GM04504 (cell line): ENCODE results near the gene ADCYAP1R1.

Experiments
- DNase-seq: peaks from one replicate; pipeline ENCODE4 v3.0.0-alpha.2; 2012; ENCODE audit warnings: low read depth

Gene ADCYAP1R1

DNA sequence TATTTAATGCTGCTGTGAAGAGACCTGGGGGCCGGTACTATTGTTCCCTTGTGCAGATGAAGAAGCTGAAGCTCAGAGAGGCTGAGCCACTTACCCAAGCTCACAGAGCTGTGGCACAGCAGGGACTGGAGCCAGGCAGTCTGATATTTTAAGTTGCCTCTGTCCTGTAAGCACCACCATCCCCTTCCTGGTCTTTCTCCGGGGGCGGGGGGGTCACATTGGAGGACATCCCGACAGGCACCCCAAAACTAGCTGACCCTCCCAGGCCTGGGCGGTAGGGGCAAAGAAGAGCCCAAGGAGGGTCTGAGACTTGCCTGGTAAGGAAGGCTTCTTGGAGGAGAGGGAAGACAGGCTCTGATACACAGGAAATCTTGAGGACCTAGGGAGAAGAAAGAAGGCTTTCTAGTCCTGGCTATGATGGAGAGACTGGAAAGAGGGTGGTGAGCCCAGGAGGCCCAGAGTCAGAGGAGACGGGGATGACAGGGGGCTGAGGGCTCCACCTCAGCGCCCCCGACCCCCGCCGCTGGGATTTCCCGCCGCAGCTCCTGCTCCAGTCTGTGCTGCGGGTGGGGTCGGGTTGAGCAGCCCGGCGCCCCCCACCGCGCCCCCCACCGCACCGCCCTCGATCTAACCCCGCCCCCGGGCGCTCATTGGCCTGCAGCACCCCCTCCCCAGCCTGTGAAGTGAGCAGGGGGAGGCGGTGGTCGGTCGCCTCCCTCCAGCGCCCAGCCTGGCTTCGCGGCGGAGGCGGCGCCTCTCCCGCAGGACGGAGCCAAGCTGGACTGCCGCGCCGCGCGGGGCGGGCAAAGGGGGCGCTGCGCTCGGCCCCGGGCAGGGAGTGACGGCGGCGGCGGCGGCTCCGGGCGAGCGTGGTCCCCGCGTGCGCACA lies at the start of gene ADCYAP1R1:
Gene ADCYAP1R1, plus strand, starts transcription at position 711 of the 889 bp plus-strand sequence. CDS start 10,957 bp downstream, outside the sequence.
- no peak for DNase-seq

DNA sequence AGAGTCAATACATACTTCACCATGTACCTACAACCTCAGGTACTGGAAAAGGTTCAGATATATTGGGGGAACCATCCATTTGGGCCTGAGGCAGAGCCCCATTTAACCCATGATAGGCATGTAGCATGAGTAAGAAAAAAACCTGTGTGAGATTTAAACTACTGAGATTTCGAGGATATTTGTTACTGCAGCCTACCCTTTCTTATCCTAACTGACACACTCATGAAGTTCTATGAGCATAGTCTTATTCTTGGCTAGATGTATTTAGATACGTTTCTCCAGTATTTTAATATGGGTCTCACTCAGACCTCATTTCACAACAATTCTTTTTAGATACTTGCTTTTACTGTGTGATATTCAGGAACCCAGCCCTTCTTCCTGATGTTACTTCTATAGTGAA lies 49.0 kb upstream of the ADCYAP1R1 start:
- no peak for DNase-seq

DNA sequence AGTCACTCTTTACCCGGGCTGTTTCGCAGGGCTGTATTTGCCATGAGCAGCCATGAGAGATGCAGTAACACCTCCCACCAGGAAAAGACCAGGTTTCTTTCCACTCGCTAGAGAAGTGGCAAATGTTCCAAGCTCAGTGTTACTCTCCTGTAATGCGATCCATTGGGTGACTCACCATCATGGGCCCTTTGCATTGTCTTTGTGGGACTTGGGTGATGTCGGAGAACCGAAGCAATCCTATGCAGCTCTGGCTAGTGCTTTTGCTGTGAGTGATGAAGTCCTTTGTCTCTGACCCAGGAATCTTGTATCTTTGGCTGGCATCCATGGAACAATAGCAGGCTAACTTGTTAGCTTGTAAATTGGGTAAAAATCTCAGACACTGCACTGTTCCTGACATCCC lies 48.4 kb upstream of the ADCYAP1R1 start:
- no peak for DNase-seq

DNA sequence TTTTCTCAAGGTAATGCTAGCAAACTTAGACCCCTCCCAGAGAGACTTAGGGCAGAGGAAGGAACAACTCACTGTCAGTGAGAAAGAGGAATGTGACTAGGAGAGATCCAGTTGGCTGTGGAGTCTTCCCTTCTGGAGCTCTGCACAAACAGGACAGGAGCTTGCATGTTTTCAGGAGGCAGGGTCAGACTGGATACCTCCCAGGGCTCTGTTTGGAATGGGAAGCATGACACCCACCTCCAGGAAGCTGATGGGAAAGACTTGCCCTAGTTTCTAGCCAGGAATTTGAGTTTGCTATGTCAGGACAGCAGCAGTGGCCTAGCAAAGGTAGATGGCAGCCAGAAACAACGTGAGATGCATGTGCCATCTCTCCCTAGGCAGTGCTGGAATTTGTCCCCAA lies 47.7 kb upstream of the ADCYAP1R1 start:
- no peak for DNase-seq

DNA sequence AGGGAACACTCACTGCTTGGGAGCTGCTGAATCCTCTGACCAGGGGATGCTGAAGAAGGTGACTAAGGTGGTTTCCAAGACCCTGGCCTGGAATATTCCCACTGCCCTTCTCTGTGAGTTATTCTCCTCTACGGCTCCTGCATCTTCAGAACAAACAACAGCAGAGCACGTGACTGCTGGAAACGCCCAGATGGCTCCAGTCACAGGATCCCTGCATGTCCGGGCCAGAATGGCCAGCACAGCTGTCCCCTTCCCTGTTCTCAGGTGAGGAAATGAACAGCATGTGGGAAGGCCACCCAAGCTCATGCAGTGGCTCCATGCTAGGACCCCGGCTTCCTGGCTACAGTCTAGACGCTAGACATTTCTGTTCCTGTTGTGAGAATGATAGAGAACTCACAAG lies 45.3 kb upstream of the ADCYAP1R1 start:
- no peak for DNase-seq

DNA sequence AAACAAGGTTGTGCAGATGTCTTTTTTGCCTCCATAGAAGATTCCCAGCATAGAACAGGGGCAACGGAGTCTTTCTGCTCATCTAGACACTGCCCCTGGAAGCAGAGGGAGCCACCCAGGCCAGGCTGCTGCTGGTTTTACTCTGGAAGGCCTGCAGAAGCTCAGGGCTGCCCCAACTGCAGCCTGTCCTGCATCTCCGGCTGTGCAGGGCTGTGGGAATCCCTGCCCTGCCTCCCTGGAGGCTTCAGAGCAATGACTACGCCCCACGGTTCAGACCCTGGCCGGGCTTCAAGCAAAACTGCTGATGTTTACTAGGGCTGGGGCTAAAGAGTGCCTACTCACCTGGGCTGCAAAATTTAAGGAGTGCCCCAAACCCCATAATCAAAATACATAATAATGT lies 44.5 kb upstream of the ADCYAP1R1 start:
- DNase-seq = no peak

DNA sequence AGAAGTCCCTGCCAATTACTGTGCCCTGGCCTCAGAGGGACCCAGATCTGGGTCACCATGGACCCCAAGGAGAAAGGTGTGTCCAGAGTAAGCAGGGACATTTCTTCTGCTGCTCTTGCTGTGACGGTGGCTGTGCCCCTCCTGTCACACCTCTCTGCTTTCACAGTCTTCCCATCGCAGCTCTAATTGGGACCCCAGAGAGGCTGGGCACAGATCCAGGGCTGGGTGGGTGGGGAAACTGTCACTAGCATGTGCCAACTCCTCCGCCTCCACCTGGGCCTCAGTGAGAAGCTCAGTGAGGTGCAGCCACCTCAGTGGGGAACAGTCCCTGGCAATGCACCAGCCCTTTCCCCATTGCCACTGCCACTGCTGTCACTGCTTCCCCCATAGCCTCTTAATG lies 37.3 kb upstream of the ADCYAP1R1 start:
- DNase-seq = no peak

DNA sequence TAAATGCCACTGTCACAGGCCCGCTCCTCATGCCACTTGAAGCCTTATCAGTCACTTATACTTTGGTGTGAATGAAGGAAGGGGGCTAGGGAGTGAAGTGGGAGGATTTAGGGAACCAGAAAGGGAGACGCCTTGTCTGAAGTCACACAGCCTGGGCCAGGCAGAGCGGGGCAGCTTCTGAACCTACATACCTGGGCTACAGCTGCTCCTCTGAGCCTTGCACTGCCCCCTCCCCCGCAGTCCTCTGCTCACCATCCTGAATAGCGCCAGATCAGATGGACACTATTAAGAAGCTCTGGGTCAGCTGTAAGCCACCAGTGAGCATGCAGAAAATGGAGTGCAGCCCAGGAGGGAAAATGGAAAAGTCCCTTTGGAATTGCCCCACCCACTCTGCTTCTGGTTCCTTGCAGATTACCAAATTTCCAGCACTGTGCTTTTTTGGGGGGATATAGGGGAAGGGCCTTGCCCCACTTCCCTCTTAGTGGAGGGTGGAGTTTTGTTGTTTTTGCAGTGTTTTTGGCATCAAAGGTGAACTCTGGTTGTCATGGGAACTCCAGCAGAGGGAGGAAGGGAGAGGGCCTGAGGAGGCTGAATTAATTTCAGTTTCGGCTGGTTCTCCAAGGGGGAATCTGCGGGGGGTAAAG lies 35.0 kb upstream of the ADCYAP1R1 start:
- DNase-seq = no peak

DNA sequence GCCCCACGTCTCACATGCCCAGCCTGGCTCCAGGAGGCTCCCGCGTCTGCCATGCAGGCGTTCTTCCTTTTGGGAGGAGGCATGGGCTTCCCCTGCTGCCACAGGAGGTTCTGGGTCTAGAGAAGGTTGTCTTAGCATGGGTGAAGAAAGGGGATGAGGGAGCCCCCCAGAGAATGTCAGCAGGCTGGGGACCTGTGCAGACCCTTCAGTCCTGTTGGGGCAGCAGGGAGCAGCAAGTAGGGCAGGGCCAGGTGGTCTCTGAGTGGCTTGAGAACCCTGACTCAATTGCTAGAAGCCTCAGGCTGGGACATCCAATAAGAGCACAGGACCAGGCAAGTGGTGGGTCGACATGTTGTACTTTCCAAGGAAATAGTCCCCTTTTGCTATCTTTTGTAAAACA lies 34.4 kb upstream of the ADCYAP1R1 start:
- DNase-seq = no peak

DNA sequence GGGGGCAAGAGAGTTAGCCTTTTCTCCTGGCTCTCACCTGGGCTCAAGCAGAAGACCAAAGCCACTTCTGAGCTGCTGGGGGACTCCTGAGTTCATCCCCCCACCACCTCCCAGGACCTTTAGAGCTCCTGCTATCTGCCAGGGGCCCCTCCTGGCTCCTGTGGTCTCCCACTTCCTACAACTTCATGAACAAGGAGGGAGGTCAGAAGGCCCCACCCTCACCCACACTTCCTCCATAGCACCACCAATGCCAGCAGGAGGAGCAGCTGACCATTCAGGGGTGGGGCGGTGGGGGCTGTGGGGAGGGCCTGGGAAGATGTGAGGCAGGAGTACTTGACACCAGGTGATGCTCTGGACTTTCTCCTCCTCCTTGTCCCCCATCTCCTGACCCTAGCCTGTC lies 32.6 kb upstream of the ADCYAP1R1 start:
- DNase-seq = no peak

DNA sequence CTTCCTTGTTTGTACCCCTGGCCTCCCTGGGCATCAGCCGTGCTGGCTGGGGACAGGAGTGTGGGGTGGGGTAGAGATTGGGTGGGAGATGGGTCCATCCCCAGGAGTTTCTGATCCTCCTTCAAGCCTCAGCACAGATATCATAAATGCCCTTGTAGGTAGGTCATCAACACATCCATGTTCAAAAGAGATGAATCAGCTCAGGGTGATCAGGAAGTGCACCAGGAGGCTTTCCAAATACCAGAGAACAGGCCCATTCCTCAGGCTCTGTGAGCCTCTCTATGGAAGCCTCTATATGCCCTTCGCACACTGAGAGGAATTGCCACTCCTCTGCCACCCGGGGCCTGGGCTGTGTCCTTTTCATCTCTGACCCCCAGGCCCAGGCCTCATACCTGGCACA lies 31.9 kb upstream of the ADCYAP1R1 start:
- no peak for DNase-seq

DNA sequence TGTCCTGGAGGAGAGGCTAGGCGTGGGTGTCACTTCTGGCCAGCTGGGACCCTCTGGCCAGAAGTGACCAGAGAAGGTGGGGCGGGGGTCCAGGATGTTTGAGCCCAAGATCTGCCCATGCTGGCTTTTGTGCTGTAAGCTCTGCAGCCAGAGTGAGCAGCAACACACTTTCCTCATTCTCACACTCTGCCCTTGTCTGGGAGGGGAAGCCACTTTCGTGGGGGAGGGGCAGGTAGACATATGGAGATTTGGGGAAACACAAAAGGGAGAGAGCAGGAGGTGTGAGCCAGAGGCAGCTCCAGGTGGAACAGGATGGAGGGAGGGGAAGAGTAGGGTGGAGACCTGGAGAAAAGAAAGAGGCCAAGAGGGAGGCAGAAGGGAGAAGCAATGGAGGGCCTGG lies 31.5 kb upstream of the ADCYAP1R1 start:
- DNase-seq = no peak

DNA sequence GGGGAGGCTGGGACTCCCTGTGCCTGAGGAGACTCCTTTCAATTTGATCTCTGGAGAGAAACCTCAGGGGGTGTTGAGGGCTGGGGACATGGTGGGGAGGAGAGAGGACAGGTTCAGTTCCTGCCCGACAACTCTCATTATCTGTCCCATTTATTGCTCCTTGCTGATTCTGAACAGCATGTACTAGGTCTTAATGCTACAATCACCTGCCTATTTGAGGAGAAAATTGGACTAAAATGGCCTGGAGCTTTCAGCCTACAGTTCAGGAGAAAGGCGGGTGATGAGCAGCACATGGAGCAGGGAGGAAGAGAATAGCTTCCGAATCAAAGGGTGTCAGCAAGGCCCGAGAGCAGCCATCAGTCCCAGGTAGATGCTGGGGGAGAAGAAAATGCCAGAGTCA lies 30.0 kb upstream of the ADCYAP1R1 start:
- no peak for DNase-seq

DNA sequence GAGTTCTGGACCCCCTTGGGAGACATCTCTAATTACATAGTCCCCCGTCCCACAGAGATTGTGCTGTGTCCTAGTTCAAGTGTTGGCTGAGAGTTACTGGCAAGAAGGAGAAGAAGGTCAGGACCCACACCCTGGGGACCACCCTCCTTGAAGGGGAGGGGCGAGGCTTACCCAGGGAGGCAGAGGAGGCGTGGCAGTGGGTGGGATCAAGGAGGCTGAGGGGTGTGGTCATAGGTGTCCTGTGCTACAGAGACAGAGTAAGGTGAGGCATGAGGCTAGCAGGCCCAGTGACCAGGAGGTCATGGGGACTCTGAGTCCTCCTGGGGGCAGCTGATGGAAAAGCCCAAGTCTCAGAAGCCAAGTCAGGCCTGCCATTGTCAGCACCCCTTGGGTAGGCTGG lies 29.4 kb upstream of the ADCYAP1R1 start:
- DNase-seq = no peak

DNA sequence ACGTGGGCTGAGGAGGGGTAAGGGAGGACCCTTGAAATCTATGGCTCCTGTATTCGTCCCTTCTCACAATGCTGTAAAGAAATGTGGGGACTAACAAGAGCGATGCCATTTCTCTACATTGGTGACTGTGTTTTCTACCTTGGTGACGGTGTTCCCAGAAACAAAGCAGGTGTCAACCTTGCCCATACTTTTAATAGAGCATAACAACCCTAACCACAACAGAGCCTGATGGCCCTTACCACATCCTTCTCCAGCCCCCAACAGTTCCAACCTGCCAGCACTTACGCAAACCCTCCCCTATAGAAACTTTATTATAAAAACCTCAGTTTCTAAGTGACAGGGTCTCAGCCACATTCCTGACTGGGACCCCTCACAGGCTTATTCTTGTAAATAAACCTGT lies 28.2 kb upstream of the ADCYAP1R1 start:
- no peak for DNase-seq

DNA sequence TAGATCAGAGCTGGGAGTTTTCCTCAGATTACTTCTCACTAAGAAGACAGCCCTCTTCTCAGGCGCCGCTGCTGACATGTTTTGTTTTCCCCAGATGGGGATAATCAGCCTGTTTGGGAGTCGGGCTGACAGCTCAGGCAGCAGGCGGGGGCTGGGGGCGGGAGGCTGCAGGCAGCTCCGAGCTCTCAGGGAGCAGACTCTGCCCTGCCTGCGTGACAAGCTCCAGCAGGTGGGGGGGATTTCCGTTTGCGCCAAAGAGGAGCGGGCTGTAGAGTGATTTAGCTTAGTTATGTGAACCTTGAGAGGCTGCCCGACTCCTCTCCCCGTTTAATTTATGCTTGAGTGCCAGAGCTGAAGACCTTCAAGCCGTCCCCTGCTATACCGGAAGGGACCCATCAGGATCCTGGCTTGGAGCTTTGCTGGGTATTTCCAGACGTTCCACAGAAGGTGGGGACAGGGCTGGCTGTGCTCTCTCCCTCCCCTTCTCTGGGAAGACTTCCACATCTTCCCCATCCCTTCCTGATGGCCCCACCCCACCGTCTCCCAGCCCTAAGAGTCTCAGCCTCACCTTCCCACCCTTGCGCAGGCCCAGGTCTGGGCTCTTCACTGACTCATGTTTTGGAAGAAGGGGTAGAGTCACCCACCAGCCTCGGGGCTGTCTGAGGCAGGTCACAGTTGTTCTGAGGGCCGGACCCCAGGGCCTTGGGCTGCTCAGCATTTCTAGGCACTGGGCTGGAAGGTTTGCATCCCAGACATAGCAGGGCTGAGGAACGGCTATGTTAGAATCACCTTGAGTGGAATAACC lies 24.7 kb upstream of the ADCYAP1R1 start:
- DNase-seq = no peak

DNA sequence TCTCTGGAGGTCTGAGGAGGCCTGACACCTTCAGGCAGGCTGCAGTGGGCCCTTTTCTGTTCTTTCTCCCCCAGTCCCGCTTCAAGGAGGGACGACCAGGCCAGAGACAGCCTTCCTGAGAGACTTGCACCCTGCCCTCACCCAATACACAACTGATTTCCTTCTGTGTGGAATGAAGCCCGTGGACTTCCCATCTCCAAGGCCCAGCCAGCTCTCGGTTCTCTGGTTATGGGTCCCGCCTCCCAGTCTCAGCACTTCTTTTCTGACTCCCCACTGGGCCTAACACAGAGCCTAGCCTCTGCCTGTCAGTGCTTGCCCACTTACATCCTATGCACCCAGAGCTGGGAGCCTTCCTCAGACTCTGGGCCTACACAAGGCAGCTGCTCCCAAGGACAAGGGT lies 24.1 kb upstream of the ADCYAP1R1 start:
- DNase-seq = no peak

DNA sequence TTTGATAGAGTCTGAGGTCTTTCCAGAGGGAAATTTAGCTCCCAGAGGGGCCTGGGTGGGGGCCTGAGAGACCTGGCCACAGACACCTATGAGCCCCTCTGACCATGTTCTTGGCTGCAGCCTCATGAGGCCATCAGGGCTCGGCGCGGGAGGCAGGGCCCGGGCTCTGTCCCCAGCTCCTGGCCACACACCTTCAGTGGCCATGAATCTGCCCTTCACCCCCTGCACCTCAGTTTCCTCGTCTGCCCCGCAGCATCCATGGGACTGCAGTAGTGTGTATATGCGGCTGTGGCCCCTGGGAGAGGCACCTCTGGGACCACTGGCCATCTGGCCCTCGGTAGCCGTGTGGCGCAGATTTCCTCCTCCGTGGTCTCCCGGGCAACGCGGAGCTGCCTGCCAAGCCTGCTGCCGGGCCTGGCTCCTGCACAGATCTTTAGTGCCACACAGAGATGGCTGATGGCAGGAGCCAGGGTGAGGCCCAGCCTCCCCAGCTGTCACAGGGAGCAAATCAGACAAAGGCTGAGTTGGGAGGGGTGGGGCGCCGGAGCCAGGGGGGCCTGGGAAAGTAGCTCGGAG lies 23.6 kb upstream of the ADCYAP1R1 start:
- DNase-seq = no peak

DNA sequence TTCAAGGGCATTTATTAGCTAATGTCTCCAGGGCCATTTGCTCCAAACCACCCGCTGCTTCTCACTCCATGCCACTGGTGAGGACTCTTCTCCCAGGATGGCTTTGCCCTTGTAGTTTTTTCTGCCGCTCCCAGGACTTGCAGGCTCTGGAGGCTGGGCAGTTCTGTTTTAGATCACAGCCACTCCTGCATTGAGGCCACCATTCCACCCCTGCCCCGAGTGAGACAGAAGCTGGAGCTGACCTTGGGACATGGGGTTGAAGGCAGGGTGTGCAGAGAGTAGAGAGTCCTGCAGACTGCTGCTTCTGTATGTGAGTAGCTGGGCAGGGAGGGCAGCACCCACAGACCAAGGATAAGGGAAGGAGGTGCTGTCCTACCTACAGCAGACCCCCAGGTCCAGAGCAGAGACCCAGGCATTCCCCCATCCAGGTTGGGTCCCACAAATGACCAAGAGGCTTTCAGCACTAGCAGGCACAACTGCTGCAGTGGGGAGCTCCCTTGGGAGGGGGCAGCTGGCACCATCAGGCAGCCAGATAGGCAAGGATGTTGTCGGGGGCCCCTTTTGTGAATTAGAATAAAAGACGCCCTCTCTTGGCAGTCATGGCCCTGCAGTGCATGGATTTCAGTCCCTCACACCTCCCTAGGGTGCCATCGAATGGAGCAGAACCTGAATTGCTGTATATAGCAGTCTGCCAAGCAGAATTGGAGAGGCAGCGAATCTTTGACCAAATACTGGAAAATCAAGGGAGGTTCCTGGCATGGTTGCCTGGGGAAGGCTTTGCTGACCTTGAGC lies 22.7 kb upstream of the ADCYAP1R1 start:
- no peak for DNase-seq

DNA sequence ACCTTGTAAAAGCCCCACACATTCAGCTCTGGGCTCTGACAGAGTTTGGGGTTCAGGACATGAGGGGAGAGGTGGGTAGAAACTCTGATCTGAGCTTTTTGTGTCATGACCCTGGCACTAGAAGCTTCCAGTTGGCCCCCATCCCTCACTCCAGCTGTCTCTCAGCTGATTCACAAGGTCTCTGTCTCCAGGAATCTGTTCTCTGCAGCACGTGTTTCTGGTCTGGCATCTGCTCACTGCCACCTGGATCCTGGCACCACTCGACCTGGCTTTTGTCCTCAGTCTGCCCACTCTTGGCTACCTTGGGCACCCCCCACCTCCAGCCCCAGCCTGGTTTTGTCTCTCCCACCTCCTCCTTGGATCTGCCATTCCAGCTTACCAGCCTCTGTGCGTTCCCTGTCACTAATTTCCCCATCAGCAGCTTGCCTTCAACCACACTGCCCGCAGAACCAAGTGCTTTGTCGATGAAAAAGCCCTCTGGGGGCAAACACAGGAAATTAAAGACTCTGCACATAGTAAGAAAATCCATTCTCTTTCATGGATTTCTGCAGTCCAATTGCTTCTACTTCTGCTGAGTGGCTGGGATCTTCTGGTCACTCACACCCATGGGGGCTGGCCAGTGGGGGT lies 18.3 kb upstream of the ADCYAP1R1 start:
- DNase-seq = no peak

DNA sequence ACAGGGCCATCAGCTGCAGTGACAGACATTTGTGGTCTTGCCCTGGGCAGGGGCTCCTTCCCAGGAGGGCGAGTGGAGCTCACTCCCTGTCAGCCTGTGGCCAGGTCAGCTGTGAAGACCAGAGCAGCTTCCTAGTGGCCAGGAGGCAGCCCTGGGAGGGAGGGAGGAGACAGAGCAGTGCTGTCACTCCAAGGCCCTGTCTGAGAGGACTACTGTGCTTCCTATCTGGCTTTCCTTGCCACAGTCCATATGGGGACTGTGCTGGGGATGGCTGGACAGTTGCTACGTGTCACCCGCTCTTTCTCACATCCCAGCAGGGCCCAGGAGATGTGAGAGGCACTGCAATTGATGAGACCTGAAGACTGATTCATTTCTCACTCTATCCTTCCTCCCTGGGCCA lies 15.2 kb upstream of the ADCYAP1R1 start:
- DNase-seq = no peak
